ENCODE measurements around the gene SEC24A.

DNA sequence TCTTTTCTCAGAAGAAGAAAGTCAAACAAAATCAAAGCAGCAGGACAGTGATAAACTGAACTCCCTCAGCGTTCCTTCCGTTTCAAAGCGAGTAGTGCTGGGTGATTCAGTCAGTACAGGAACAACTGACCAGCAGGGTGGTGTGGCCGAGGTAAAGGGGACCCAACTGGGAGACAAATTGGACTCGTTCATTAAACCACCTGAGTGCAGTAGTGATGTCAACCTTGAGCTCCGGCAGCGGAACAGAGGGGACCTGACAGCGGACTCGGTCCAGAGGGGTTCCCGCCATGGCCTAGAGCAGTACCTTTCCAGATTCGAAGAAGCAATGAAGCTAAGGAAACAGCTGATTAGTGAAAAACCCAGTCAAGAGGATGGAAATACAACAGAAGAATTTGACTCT lies 92.5 kb downstream of the SEC24A start:
- TF ChIP-seq, protein P1, sequence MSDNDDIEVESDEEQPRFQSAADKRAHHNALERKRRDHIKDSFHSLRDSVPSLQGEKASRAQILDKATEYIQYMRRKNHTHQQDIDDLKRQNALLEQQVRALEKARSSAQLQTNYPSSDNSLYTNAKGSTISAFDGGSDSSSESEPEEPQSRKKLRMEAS (IDR thresholded peaks at IDR 0.05; ENCODE audit: low read depth) = no peak
- TF ChIP-seq GATA2 (CRISPR knock-in tag; IDR thresholded peaks at IDR 0.05) (no peak), YY1 (IDR thresholded peaks at IDR 0.05; ENCODE audit: low read depth) (no peak), JUND (IDR thresholded peaks at IDR 0.05) (no peak), RFX5 (IDR thresholded peaks at IDR 0.05; ENCODE audit: low read length) (no peak), EZH2phosphoT487 (IDR thresholded peaks at IDR 0.05; ENCODE audit: borderline replicate concordance, low read depth) (no peak), ELF1 (IDR thresholded peaks at IDR 0.05) (no peak), MEF2A (IDR thresholded peaks at IDR 0.05; ENCODE audit: borderline replicate concordance, low read depth) (no peak), NFIC (IDR thresholded peaks at IDR 0.05; ENCODE audit: borderline replicate concordance) (no peak), TCF12 (IDR thresholded peaks at IDR 0.05) (no peak)
- TF ChIP-seq, protein P2, sequence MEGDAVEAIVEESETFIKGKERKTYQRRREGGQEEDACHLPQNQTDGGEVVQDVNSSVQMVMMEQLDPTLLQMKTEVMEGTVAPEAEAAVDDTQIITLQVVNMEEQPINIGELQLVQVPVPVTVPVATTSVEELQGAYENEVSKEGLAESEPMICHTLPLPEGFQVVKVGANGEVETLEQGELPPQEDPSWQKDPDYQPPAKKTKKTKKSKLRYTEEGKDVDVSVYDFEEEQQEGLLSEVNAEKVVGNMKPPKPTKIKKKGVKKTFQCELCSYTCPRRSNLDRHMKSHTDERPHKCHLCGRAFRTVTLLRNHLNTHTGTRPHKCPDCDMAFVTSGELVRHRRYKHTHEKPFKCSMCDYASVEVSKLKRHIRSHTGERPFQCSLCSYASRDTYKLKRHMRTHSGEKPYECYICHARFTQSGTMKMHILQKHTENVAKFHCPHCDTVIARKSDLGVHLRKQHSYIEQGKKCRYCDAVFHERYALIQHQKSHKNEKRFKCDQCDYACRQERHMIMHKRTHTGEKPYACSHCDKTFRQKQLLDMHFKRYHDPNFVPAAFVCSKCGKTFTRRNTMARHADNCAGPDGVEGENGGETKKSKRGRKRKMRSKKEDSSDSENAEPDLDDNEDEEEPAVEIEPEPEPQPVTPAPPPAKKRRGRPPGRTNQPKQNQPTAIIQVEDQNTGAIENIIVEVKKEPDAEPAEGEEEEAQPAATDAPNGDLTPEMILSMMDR (IDR thresholded peaks at IDR 0.05) = no peak
- TF ChIP-seq, protein P3, sequence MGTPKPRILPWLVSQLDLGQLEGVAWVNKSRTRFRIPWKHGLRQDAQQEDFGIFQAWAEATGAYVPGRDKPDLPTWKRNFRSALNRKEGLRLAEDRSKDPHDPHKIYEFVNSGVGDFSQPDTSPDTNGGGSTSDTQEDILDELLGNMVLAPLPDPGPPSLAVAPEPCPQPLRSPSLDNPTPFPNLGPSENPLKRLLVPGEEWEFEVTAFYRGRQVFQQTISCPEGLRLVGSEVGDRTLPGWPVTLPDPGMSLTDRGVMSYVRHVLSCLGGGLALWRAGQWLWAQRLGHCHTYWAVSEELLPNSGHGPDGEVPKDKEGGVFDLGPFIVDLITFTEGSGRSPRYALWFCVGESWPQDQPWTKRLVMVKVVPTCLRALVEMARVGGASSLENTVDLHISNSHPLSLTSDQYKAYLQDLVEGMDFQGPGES (IDR thresholded peaks at IDR 0.05; ENCODE audit: low read depth, low read length) = no peak
- TF ChIP-seq, protein P4, sequence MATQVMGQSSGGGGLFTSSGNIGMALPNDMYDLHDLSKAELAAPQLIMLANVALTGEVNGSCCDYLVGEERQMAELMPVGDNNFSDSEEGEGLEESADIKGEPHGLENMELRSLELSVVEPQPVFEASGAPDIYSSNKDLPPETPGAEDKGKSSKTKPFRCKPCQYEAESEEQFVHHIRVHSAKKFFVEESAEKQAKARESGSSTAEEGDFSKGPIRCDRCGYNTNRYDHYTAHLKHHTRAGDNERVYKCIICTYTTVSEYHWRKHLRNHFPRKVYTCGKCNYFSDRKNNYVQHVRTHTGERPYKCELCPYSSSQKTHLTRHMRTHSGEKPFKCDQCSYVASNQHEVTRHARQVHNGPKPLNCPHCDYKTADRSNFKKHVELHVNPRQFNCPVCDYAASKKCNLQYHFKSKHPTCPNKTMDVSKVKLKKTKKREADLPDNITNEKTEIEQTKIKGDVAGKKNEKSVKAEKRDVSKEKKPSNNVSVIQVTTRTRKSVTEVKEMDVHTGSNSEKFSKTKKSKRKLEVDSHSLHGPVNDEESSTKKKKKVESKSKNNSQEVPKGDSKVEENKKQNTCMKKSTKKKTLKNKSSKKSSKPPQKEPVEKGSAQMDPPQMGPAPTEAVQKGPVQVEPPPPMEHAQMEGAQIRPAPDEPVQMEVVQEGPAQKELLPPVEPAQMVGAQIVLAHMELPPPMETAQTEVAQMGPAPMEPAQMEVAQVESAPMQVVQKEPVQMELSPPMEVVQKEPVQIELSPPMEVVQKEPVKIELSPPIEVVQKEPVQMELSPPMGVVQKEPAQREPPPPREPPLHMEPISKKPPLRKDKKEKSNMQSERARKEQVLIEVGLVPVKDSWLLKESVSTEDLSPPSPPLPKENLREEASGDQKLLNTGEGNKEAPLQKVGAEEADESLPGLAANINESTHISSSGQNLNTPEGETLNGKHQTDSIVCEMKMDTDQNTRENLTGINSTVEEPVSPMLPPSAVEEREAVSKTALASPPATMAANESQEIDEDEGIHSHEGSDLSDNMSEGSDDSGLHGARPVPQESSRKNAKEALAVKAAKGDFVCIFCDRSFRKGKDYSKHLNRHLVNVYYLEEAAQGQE (IDR thresholded peaks at IDR 0.05; ENCODE audit: low read depth, low read length) = no peak
